HG02840 (cell line): ENCODE results near the gene WDR77.

Source experiments
- ATAC-seq: cut with Tn5 transposase; IDR thresholded peaks from one replicate; pipeline ENCODE4 v1.9.1; 2021; ENCODE audit warnings: mild to moderate bottlenecking, moderate library complexity, moderate number of reproducible peaks; ENCODE audit not compliant: unreplicated experiment, low FRiP score

Gene WDR77

GRCh38 chr1:111441573-111442192 lies 7.4 kb downstream of the WDR77 start:
- ATAC-seq, result no peak

- ATAC-seq, result no peak
Observed at GRCh38 chr1:111439461-111440351, 9.3 kb downstream of the WDR77 start.

- ATAC-seq, result no peak
Observed at GRCh38 chr1:111436726-111437125, 12.3 kb downstream of the WDR77 start.

- ATAC-seq, result no peak
Observed at GRCh38 chr1:111424281-111424680, 24.8 kb downstream of the WDR77 start.

GRCh38 chr1:111422546-111423391 lies 26.3 kb downstream of the WDR77 start:
- no peak for ATAC-seq

- ATAC-seq, result no peak
Observed at GRCh38 chr1:111420377-111420776, 28.7 kb downstream of the WDR77 start.

- ATAC-seq, result no peak
Observed at GRCh38 chr1:111419037-111419436, 30.0 kb downstream of the WDR77 start.

- ATAC-seq, result no peak
Observed at GRCh38 chr1:111417755-111418154, 31.3 kb downstream of the WDR77 start.

- no peak for ATAC-seq
Observed at GRCh38 chr1:111415461-111415860, 33.6 kb downstream of the WDR77 start.

- ATAC-seq, result no peak
Observed at GRCh38 chr1:111414756-111415155, 34.3 kb downstream of the WDR77 start.

GRCh38 chr1:111412839-111413238 lies 36.2 kb downstream of the WDR77 start:
- ATAC-seq, result no peak

GRCh38 chr1:111407301-111407700 lies 41.8 kb downstream of the WDR77 start:
- no peak for ATAC-seq

GRCh38 chr1:111406321-111406768 lies 42.7 kb downstream of the WDR77 start:
- ATAC-seq, result peak; percentile 93

- no peak for ATAC-seq
Observed at GRCh38 chr1:111404588-111404987, 44.5 kb downstream of the WDR77 start.

- ATAC-seq, result no peak
Observed at GRCh38 chr1:111402083-111402482, 47.0 kb downstream of the WDR77 start.

GRCh38 chr1:111399792-111400610 lies 49.1 kb downstream of the WDR77 start:
- no peak for ATAC-seq

- no peak for ATAC-seq
Observed at GRCh38 chr1:111392460-111392945, 56.6 kb downstream of the WDR77 start.

- ATAC-seq, result no peak
Observed at GRCh38 chr1:111392042-111392441, 57.0 kb downstream of the WDR77 start.
